Activated CD8-positive, alpha-beta T cell treated with anti-CD3 and anti-CD28 coated beads for 36 hours (primary cell): Measurements from ENCODE around the gene CALY. TPM values are rescaled to one million over a fixed set of nuclear protein-coding genes. Genes with fewer than 3 reads are reported as not detected.
A peak's percentile ranks its signal among the peaks of the same experiment; 100 is the strongest.

Source experiments
- ATAC-seq: fragments of 200-7000 bp; cut with Tn5 transposase; one replicate; pipeline ENCODE4 v1.10.0; 2021; ENCODE audit warnings: mild to moderate bottlenecking, moderate library complexity
- CTCF ChIA-PET: fragments of 350-600 bp; sonication (Branson Sonifier 250); formaldehyde crosslinking; loops from one replicate; lab custom pipeline; 2021; ENCODE audit warnings: antibody characterized with exemption; lab: Charles Lee
- POLR2A ChIA-PET: fragments of 350-600 bp; sonication (Branson Sonifier 250); formaldehyde crosslinking; loops from one replicate; lab custom pipeline; 2021; ENCODE audit warnings: antibody characterized with exemption; lab: Charles Lee
- DNase-seq: peaks from one replicate; pipeline ENCODE4 v3.0.0-alpha.2; 2020
- H3K27ac Mint-ChIP-seq: one replicate; pipeline ENCODE4 v1.8.0; 2021; ENCODE audit warnings: mild to moderate bottlenecking, mixed read lengths
- H3K27me3 Mint-ChIP-seq: one replicate; pipeline ENCODE4 v1.8.0; 2021; ENCODE audit warnings: mixed read lengths
- H3K36me3 Mint-ChIP-seq: one replicate; pipeline ENCODE4 v1.8.0; 2021; ENCODE audit warnings: low read depth, mixed read lengths
- H3K4me1 Mint-ChIP-seq: one replicate; pipeline ENCODE4 v1.8.0; 2021; ENCODE audit warnings: low read depth, mixed read lengths
- H3K4me3 Mint-ChIP-seq: one replicate; pipeline ENCODE4 v1.8.0; 2021; ENCODE audit warnings: mild to moderate bottlenecking, moderate library complexity, mixed read lengths
- H3K9me3 Mint-ChIP-seq: one replicate; pipeline ENCODE4 v1.8.0; 2021; ENCODE audit warnings: mixed read lengths
- intact Hi-C: fragments of 100-400 bp; cut with micrococcal nuclease; formaldehyde crosslinking; loops from one replicate; pipeline ENCODE4 v1.10.0; 2022
- total RNA-seq, 2 experiments: library from RNA; stranded (reverse); gene quantifications; one replicate each; pipeline ENCODE4 v1.2.3, GENCODE V29; 2021
- TF ChIP-seq, protein P1 (sequence below): fragments of 200-600 bp; IDR thresholded peaks from one replicate; pipeline ENCODE4 v1.8.0; 2022; ENCODE audit warnings: antibody characterized with exemption, mild to moderate bottlenecking

Gene CALY
- total RNA-seq, 2 experiments from 2014 or later: not detected

GRCh38 chr10:133277993-133278576 is 58.6 kb downstream of the CALY start:
- ChIA-PET CTCF (interaction anchor here (1.1 to 2.1 kb wide), 4 partner anchors 29 to 374 kb away, joined by 3 to 13 read pairs (median 5); no protein-coding TSS in a partner anchor), POLR2A (interaction anchor here (1.1 to 6.1 kb wide), 6 partner anchors 8 to 31 kb away, joined by 3 to 46 read pairs (median 4); no protein-coding TSS in a partner anchor)
- DNase-seq: no peak
- Mint-ChIP-seq H3K36me3 (peaks cover 2% of the 10 kb centered on the region), H3K27me3 (no peaks in the 10 kb centered on the region), H3K4me3 (peak overlapping the region; percentile 57), H3K27ac (peak overlapping the region; percentile 71), H3K4me1 (peaks cover 26% of the 10 kb centered on the region), H3K9me3 (no peaks in the 10 kb centered on the region)
- TF ChIP-seq, protein P1, sequence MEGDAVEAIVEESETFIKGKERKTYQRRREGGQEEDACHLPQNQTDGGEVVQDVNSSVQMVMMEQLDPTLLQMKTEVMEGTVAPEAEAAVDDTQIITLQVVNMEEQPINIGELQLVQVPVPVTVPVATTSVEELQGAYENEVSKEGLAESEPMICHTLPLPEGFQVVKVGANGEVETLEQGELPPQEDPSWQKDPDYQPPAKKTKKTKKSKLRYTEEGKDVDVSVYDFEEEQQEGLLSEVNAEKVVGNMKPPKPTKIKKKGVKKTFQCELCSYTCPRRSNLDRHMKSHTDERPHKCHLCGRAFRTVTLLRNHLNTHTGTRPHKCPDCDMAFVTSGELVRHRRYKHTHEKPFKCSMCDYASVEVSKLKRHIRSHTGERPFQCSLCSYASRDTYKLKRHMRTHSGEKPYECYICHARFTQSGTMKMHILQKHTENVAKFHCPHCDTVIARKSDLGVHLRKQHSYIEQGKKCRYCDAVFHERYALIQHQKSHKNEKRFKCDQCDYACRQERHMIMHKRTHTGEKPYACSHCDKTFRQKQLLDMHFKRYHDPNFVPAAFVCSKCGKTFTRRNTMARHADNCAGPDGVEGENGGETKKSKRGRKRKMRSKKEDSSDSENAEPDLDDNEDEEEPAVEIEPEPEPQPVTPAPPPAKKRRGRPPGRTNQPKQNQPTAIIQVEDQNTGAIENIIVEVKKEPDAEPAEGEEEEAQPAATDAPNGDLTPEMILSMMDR: no peak
- intact Hi-C loops: no loop called here
- no peak for ATAC-seq

DNA sequence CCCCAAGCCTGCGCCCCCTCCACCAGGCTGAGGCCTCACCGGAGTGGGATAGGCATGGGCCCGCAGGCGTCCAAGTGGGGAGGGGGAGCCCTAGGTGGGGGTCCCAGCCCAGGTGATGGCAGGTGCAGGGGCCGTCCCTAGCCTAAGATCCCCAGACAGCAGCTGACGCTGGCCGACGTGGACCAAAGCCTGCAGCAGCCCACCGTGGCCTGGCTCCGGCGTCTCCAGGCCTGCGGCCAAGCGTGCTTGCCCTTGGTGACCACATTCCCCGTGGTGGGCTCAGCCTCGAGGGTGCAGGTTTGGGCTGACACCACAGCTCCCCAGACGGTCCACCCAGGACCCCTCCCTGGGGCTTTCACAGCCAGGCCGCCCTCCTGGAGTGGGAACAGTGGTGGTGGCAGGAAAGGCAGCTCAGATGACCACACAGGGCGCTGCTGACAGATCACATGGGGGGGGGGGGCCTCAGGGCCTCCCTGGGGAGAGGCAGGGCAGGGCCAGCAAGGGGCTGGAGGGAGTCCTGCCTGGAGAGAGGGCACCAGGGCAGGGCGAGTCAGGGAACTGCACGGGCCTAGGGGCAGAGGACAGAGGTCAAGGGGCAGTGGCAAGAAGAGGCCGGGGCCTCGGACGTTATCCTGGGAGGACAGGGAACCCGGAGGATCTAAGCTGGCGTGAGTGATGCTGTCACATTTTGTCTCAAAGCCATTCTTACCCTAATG is 59.3 kb downstream of the CALY start:
- Mint-ChIP-seq H3K4me1 (peaks cover 26% of the 10 kb centered on the region), H3K4me3 (peak overlapping the region; percentile 57), H3K36me3 (peaks cover 2% of the 10 kb centered on the region), H3K9me3 (no peaks in the 10 kb centered on the region), H3K27ac (no peak overlapping the region), H3K27me3 (no peaks in the 10 kb centered on the region)
- TF ChIP-seq, protein P1: no peak
- ATAC-seq (no peak), DNase-seq (no peak)
- ChIA-PET POLR2A (interaction anchor here (1.1 to 6.1 kb wide), 6 partner anchors 9 to 30 kb away, joined by 3 to 46 read pairs (median 6); no protein-coding TSS in a partner anchor), CTCF (interaction anchor here (1.1 to 2.1 kb wide), 4 partner anchors 30 to 373 kb away, joined by 3 to 13 read pairs (median 5); no protein-coding TSS in a partner anchor)
- intact Hi-C loops: no loop called here

DNA sequence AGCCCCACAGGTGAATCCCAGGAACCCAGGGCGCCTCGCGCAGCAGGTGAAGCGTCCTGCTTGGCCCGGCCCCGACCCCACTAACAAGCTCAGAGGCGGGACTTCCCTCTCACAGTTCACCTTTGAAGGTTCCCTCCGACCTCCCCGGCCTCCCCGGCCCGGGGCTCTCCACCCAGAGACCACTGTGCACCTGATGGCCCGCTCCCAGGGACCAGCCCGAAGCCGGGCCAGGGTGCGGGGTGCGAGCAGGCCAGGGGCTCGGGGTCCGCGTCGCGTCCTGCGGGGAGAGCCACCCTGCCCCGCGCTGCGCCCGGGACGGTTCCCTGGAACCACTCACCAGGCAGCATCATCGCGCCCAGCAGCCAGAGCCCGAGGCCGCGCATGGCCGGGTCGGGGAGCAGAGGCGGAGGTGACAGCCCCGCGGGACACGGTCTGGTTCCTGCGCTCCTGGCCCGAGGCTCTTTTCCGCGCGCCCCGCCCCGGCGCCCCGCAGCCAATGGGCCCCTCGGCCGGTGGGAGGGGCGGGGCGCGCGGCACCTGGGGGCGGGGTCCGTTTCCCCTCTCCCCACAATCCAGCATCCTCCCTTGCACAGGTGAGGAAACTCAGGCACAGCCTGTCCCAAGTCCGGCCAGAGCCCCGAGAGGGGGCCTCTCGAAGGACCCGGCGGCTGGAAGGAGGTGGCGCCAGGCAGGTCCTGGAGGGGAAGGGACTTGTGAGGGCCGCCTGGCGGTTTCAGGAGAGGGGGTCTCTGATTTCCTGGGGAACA is 60.1 kb downstream of the CALY start, which contains the start of gene ADAM8:
ADAM8 (minus strand) TSS at position 434 of the 767 bp plus-strand sequence; CDS start at position 383, 51 bp downstream.
- peak; percentile 75 for DNase-seq
- H3K9me3 Mint-ChIP-seq: no peaks in the 10 kb centered on the region
- peak; percentile 46 for ATAC-seq
- intact Hi-C loops: no loop called here
- H3K4me1 Mint-ChIP-seq: peaks cover 26% of the 10 kb centered on the region
- peak within 1 kb of the TSS; percentile 92 for H3K4me3 Mint-ChIP-seq
- CTCF ChIA-PET: interaction anchor here (1.2 to 3.0 kb wide), 6 partner anchors 13 to 133 kb away, joined by 4 to 28 read pairs (median 9); no protein-coding TSS in a partner anchor
- H3K36me3 Mint-ChIP-seq: peaks cover 7% of the 10 kb centered on the region
- TF ChIP-seq, protein P1: no peak
- peak within 1 kb of the TSS; percentile 89 for H3K27ac Mint-ChIP-seq
- POLR2A ChIA-PET: interaction anchor here (1.1 to 6.1 kb wide), 5 partner anchors 9 to 18 kb away, joined by 3 to 46 read pairs (median 8); no protein-coding TSS in a partner anchor
- H3K27me3 Mint-ChIP-seq: no peaks in the 10 kb centered on the region

GRCh38 chr10:133276100-133276434 is 60.6 kb downstream of the CALY start:
- H3K4me1 Mint-ChIP-seq: peaks cover 26% of the 10 kb centered on the region
- intact Hi-C loops: no loop called here
- peak overlapping the region; percentile 92 for H3K4me3 Mint-ChIP-seq
- peak overlapping the region; percentile 89 for H3K27ac Mint-ChIP-seq
- TF ChIP-seq, protein P1: no peak
- H3K9me3 Mint-ChIP-seq: no peaks in the 10 kb centered on the region
- ChIA-PET POLR2A (interaction anchor here (1.3 to 6.1 kb wide), 4 partner anchors 9 to 49 kb away, joined by 3 to 46 read pairs (median 20); no protein-coding TSS in a partner anchor), CTCF (interaction anchor here (1.2 to 3.0 kb wide), 5 partner anchors 13 to 53 kb away, joined by 4 to 28 read pairs (median 6); no protein-coding TSS in a partner anchor)
- no peaks in the 10 kb centered on the region for H3K27me3 Mint-ChIP-seq
- H3K36me3 Mint-ChIP-seq: peaks cover 7% of the 10 kb centered on the region
- ATAC-seq (no peak), DNase-seq (no peak)
